GM19324 (cell line): ENCODE measurements around the gene SMOC2.

Source experiments
- ATAC-seq: cut with Tn5 transposase; IDR thresholded peaks from one replicate; pipeline ENCODE4 v1.9.1; 2021; ENCODE audit warnings: mild to moderate bottlenecking, moderate library complexity; ENCODE audit not compliant: unreplicated experiment, low FRiP score

The SMOC2 gene

DNA sequence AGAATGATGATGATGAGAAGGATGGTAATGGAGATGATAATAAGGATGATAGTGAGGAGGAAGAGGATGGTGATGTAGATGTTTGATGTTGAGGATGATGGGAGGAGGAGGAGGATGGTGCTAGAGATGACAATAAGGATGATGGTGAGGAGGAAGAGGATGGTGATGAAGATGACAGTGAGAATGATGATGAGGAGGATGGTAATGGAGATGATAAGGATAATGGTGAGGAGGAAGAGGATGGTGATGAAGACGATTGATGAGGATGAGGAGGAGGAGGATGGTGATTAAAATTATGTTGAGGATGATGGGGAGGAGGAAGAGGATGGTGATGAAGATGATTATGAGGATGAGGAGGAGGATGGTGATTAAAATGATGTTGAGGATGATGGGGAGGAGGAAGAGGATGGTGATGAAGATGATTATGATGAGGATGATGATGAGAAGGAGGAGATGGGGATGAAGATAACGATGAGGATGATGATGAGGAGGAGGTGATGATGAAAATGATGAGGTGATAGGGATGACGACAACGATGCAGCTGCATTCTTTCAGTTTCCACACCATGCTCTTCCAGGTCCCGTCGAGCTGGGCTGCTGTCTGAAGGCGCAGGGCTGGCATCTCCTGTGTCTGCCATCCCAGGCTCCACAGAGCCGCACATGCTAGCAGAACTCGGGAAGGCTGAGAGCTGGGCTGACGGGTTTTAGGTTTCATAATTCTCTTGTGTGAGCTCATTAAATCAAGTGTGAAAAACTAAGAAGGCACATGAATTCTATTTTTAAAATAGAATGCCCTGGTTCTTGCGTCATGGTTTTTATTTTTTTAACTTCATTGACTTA, 274.9 kb downstream of the SMOC2 start:
- ATAC-seq, result no peak

DNA sequence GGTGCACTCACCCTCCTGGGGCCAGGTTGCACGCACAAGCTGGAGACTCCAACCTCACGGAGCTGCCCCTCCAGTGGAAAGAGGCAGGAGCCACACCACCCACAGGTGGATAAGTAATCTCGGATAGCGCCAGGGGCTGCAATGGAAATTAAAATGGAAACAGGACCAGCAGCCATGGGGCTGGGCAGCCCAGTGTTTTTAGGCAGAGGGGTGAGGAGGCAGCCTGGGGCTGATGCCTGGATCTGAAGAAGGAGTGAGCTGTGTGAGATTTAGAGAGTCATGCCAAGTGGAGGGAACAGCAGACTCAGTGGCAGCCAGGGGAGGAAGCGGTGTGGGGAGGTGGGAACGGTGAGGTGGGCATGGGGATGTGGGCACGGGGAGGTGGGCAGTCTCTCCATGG, 275.6 kb downstream of the SMOC2 start:
- no peak for ATAC-seq

DNA sequence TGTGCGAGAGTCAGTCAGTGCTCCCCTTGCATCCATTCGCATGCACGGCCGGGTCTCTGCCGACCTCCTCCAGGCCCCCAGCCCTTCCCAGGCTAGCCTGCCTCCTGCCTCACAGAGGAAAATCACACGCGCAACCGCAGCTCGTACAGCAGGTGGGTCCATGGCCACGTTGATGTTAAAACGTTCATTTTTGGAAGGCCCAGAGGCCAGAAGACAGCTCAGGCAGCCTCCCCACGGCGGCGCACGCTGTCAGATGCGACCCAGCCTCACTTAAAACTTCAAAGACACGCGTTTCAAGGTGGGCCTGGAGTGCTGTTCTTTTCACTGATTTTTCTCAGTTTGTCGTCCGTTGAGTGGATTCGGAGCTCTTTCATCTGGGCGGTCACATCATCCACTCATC, 276.5 kb downstream of the SMOC2 start:
- no peak for ATAC-seq
